ENCODE data around the gene KCNQ2. TPM values are rescaled to one million over a fixed set of nuclear protein-coding genes. Genes with fewer than 3 reads are reported as not detected.

KCNQ2 gene
- total RNA-seq, 1 experiment from 2014 or later: 86.5 TPM

GRCh38 chr20:63383556-63383955 is 88.9 kb downstream of the KCNQ2 start:
- H3K9me3 ChIP-seq (ENCODE audit: control insufficient read depth in 1 of 2, insufficient read depth in 1 of 2, low read depth in 1 of 2, low read length in 2 of 2): peaks cover 14 to 29% of the 10 kb centered on the region in 2 experiments; a peak in 2 of 4 replicates
- H3K27ac ChIP-seq (ENCODE audit: low read depth, low read length): no peak overlapping the region
- no peak overlapping the region for H2AFZ ChIP-seq (ENCODE audit: low read depth, low read length, poor library complexity, severe bottlenecking)
- BruUV-seq (replicated peaks): no TSS peak
- no peaks in the 10 kb centered on the region for H3K79me2 ChIP-seq (ENCODE audit: insufficient read depth, low read length)
- H3K27me3 ChIP-seq (ENCODE audit: insufficient read depth, low read length): no peaks in the 10 kb centered on the region
- H3K4me3 ChIP-seq (replicated peaks in 1 of 2; ENCODE audit: low read depth in 1 of 2, low read length in 2 of 2): no peak overlapping the region
- H3K9ac ChIP-seq (ENCODE audit: low read length): no peak overlapping the region
- no peaks in the 10 kb centered on the region for H4K20me1 ChIP-seq (ENCODE audit: insufficient read depth)
- ATAC-seq (no peak), DNase-seq (ENCODE audit: low read depth, low spot score) (no peak)
- H3K4me2 ChIP-seq (ENCODE audit: low read length): no peak overlapping the region
- CTCF ChIA-PET: no interaction called here
- intact Hi-C loops (cut with micrococcal nuclease): no loop called here
- H3K9me2 ChIP-seq (ENCODE audit: insufficient read depth): no peaks in the 10 kb centered on the region
- H3K36me3 ChIP-seq (ENCODE audit: control insufficient read depth in 1 of 2, insufficient read depth in 2 of 2, low read length in 2 of 2): no peaks in the 10 kb centered on the region
- TF ChIP-seq FOSL1 (IDR thresholded peaks at IDR 0.05; ENCODE audit: low read depth) (no peak), ATF3 (IDR thresholded peaks at IDR 0.05) (no peak), EZH2 (IDR thresholded peaks at IDR 0.05) (no peak), CBX3 (IDR thresholded peaks at IDR 0.05; ENCODE audit: low read depth) (no peak), ZNF274 (IDR thresholded peaks at IDR 0.05; ENCODE audit: low read depth, low read length) (no peak), SP1 (IDR thresholded peaks at IDR 0.05; ENCODE audit: low read depth) (no peak), EZH2phosphoT487 (IDR thresholded peaks at IDR 0.05; ENCODE audit: borderline replicate concordance) (no peak), JUND (IDR thresholded peaks at IDR 0.05) (no peak), SIN3A (IDR thresholded peaks at IDR 0.05; ENCODE audit: low read depth) (no peak), CEBPB (IDR thresholded peaks at IDR 0.05; ENCODE audit: low read depth) (no peak), EGR1 (IDR thresholded peaks at IDR 0.05; ENCODE audit: low read depth) (no peak)
- TF ChIP-seq, protein P1, sequence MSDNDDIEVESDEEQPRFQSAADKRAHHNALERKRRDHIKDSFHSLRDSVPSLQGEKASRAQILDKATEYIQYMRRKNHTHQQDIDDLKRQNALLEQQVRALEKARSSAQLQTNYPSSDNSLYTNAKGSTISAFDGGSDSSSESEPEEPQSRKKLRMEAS (IDR thresholded peaks at IDR 0.05): no peak
- TF ChIP-seq, protein P2, sequence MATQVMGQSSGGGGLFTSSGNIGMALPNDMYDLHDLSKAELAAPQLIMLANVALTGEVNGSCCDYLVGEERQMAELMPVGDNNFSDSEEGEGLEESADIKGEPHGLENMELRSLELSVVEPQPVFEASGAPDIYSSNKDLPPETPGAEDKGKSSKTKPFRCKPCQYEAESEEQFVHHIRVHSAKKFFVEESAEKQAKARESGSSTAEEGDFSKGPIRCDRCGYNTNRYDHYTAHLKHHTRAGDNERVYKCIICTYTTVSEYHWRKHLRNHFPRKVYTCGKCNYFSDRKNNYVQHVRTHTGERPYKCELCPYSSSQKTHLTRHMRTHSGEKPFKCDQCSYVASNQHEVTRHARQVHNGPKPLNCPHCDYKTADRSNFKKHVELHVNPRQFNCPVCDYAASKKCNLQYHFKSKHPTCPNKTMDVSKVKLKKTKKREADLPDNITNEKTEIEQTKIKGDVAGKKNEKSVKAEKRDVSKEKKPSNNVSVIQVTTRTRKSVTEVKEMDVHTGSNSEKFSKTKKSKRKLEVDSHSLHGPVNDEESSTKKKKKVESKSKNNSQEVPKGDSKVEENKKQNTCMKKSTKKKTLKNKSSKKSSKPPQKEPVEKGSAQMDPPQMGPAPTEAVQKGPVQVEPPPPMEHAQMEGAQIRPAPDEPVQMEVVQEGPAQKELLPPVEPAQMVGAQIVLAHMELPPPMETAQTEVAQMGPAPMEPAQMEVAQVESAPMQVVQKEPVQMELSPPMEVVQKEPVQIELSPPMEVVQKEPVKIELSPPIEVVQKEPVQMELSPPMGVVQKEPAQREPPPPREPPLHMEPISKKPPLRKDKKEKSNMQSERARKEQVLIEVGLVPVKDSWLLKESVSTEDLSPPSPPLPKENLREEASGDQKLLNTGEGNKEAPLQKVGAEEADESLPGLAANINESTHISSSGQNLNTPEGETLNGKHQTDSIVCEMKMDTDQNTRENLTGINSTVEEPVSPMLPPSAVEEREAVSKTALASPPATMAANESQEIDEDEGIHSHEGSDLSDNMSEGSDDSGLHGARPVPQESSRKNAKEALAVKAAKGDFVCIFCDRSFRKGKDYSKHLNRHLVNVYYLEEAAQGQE (IDR thresholded peaks at IDR 0.05; ENCODE audit: low read depth): no peak
- POLR2A ChIA-PET: no interaction called here
- RAD21 ChIA-PET (ENCODE audit: low non-redundant PET in 1 of 2, low total read pairs in 2 of 2, uncharacterized antibody in 2 of 2, unreplicated experiment in 2 of 2): no interaction called here
- H3K4me1 ChIP-seq (ENCODE audit: control insufficient read depth in 1 of 2, insufficient read depth in 2 of 2, low read length in 2 of 2): no peaks in the 10 kb centered on the region

All from HCT116 (cell line).